Epidermal melanocyte (primary cell): ENCODE measurements around the gene MALT1.
"Not testable (repeated sequence)": the region's sequence is repeated elsewhere in the genome, so short reads cannot be mapped to it uniquely, and the experiment has no call there.

Source experiments
- DNase-seq: peaks from one replicate; pipeline ENCODE4 v3.0.0; 2011; ENCODE audit warnings: low spot score; ENCODE audit not compliant: insufficient read length

The MALT1 gene

GRCh38 chr18:58770601-58771000 is 99.3 kb downstream of the MALT1 start:
- DNase-seq, result no peak

DNA sequence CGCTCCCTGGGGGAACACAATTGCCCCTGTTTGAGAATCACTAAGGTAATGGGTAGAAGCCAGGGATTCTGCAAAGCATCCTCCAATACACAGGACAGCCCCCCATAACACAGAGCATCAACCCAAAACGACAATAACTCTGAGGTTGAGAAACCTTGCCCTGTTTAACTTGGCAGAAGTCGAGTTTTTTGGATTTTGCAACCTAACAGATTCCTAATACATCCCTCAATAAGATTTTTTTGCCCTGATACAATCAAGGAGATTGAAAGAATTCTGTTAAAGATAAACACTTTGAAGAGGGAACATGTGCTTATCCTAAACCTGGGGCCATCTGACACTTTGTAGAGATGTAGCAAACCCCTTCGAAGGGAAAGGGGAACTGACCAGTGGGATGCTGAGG is 100.9 kb downstream of the MALT1 start:
- DNase-seq, result no peak

GRCh38 chr18:58776084-58776483 is 104.8 kb downstream of the MALT1 start:
- no peak for DNase-seq

DNA sequence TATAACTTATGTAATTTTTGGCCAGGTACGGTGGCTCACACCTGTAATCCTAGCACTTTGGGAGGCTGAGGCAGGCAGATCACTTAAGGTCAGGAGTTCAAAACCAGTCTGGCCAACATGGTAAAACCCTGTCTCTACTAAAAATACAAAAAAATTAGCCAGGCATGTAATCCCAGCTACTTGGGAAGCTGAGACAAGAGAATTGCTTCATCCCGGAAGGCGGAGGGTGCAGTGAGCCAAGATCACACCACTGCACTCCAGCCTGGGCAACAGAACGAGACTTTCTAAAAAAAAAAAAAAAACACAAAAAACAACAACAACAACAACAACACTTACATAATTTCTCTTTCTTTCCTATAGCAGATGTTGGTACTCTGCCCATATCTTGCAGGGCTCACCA is 105.3 kb downstream of the MALT1 start:
- DNase-seq, result not testable (repeated sequence)

DNA sequence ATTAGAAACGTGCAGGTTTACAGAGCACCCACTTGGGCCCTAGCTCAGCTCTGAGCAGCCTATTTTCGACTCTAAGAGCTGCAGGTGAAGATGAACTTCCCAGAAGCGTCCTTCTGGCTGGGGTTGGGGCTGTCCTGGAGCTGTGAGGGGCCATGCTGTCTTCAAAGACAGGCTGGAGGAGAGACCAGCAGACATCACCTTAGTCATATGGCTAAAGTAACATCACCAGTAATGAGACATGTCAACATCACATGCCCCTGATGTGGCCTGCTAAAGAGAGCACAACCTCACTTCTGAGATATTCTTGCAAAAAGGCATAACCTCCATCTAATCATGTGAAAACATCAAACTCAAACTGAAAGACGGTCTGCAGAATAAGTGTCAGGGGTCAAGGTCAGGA is 106.2 kb downstream of the MALT1 start:
- DNase-seq, result no peak

DNA sequence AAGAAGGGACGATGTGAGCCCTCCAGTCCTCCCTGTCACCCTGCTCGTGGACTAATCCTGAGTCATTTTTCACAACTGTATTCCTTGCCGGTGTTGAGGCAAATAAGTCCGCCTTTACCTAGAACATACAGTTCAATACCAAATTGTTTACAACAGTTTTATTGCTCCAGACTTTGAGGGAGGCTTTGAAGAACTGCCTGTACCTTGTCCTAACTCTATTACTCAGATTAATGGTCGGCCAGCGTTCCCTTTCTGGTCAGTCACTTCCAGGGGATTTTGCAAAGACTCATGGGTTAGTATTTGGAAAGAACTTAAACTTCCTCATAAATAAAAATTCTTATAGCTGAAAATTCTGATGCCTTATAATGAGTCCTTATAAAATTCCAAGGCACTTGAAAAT is 108.3 kb downstream of the MALT1 start:
- no peak for DNase-seq

- DNase-seq, result no peak
Observed at GRCh38 chr18:58780045-58780444, 108.8 kb downstream of the MALT1 start.

DNA sequence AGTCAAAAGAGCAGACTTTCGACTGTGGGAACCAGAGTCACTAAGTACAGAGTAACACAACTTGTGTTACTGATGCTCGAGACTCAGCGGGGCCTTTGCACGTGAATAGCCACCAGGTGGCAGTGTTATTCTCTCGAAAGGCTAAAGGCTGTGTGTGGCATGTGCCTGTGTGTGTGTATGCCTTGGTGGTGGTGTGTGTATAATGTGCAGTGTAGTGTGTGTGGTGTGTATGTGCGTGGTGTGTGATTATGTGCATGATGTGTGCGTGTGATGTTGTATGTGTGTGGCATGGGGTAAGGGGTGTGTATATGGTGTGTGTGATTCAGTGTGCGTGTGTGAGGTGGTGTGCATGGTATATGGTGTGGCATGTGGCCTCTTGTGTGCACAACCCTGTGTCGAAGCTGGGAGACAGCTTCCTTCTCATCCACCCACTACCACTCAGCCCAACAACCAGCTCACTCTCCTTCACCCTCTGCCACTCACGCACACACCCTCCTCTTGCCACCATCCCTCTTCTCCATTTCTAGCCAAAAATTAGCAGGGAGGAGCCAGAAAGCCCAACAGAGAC is 110.4 kb downstream of the MALT1 start:
- DNase-seq, result peak; percentile 58

GRCh38 chr18:58784601-58785137 is 113.4 kb downstream of the MALT1 start:
- no peak for DNase-seq

DNA sequence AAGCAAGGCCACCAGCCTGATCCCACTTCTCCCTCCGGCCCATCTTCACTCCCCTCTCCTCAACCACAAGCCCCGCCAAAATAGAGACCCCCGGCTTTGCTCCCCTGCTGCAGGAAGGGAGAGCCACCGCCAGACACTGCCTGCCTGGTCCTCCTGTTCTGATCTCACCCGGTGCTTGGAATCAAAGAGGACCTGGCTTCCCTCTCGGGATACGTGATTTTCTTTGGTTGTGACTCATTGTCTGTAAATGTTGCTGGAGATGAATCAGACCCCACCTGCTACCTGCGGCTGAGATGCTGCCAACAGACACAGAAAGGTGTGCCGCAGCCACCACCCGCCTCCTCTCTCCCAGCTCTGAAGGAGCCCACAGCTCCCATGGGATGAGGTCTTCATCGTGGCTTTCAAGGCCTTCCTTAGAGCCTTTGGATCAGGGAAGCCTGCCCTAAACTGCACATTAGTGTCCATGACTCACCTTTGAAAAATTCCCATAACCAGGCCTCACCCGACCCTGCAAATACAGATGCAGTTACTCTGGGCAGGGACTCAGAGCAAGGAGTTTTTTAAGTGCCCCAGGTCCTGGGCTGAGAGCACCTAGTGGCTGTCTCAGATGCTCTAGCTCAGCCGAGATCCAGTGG is 114.0 kb downstream of the MALT1 start:
- no peak for DNase-seq

- DNase-seq, result no peak
Observed at GRCh38 chr18:58785870-58786269, 114.6 kb downstream of the MALT1 start.

- no peak for DNase-seq
Observed at GRCh38 chr18:58787536-58788149, 116.4 kb downstream of the MALT1 start.

- no peak for DNase-seq
Observed at GRCh38 chr18:58788470-58788869, 117.2 kb downstream of the MALT1 start.

DNA sequence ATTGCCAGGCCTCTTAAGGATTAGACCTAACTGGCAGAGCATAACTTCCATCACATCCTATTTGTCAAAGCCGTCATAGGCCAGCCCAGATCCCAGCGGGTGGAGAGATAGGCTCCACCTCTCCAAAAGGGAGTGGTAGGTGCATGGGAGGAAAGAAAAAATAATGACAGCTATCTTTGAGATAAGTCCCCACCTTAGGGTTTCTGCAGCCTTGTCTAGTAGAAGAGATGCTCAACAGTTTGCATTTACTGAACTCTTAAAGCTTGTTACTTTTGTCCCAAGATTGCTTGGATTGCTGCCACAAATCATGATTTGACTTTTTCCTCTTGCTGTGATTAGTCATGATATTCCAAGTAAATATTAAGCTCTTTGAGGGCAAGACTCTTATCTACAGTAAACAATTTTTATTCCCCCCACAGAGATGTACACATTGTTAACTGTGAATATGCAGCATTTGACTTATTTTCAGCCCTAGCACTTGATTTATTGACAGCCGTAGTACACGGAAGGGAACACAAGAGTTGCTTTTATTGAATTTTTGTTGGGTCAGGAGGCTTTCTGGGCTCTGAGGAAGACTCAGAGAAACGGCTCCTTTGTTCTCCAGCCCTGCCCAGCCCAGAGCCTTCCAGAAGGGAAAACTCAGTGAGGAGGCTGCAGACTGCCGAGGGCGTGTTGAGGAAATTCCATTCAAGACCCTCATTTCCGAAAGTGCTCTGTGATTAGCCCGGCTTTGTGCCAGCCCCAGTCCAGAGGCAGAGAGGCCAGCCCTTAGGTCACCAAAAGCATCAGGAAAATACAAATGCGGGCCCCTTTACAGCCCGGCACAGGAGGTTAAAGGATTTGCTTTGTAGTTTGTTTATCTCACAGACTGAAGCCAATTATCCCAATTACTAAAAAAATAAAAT is 118.0 kb downstream of the MALT1 start:
- DNase-seq, result peak; percentile 66

DNA sequence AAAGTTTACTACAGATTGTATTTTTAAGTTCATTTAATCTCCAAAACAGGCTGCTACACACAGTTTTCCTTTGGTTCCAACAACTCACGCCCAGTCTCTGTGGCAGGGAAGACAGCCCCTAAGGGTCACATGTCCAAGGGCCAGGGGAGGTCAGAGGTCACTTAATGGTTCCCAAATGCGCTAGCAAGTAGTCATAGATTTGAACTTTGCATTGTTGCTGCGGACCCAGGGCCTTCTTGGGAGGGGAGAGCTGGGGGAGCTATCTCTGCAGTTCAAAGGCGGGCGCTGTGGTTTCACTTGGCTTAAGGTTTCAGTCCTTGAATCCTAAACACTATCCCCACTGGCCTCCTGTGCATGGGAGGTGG is 118.6 kb downstream of the MALT1 start:
- DNase-seq, result no peak

DNA sequence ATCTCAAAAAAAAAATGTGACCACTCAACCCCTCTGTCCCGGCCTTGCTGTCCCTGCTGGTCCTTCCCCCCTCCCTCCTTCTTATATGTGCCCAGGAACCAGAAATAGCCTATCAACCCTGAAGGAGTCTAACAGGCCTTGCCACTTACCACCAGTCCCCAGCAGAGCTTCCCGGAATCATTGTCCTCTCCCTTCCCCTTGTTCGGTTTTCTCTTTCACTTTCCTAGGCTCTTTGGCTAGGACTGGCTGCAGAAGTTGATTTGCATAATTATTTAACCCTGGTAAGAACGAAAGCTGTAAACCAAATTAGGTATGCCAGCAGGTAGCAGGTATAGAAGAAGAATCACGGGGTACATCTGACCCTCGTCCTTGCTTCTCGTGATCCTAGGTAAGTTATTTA is 120.8 kb downstream of the MALT1 start:
- no peak for DNase-seq

- DNase-seq, result no peak
Observed at GRCh38 chr18:58793361-58793760, 122.1 kb downstream of the MALT1 start.

DNA sequence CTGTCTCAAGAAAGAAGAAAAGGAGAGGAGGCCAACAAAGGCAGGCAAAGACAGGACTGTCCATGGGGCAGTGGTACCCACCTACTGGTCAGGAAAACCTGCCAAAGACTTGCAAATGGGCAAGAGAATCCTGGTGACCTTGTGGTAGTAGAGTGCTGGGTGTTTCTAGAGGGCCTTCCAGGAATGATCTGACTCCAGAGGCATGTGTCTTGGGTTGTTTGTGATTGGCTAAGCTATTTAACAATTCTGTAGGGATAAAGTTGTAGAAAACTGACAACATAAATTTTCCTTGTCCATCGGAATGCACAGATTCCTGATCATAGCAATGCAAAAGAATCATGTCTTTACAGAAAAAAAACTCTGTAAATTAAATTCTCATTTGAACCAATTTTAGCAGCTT is 125.0 kb downstream of the MALT1 start:
- DNase-seq, result no peak

DNA sequence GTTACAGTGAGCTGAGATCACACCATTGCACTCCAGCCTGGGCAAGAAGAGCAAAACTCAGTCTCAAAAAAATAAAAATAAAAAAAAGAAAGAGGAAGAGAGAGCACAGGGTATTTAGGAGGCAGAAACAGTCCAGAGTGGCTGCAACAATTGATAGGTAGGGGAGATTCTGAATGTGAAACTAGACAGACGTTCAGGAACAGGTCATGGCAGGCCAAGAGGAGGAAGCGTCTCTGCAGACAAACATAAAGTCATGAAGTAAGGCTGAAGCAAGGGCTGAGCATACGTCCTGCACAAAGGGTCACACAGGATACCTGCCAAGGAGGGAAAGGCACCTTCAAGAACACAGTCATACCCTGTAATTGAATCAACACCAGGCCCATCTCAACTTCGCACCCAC is 129.3 kb downstream of the MALT1 start:
- DNase-seq, result no peak

DNA sequence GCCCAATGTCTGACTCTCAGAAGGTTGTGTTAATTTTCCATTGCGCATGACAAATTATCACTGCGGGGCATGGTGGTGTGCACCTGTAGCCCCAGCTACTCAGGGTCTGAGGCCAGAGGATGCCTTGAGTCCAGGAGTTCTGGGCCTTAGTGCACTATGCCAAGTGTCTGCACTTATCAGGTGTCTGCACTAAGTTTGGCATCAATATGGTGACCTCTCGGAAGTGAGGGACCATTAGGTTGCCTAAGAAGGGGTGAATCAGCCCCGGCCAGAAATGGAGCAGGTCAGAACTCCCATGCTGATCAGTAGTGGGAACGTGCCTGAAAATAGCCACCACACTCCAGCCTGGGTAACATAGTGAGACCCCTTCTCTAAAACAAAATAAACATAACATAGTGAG is 131.7 kb downstream of the MALT1 start:
- DNase-seq, result no peak

DNA sequence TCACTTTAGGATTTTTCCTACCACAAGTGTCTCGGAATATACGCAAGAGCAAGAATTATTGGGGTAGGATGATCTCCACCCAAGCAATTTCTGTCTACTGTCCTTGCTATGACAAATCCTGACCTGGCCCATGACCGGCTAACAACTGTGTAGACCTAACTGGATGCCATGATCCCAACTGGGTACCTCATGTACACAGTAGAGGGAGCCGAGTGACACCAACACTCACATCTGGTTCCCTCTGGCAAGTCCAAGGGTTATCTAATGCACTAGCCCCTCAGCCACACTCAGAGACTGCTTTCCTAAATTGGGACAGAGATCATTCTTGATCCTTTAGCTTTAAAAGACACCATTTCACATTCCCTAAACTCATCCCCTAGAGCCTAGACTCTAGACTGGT is 132.7 kb downstream of the MALT1 start:
- no peak for DNase-seq
